Esophagus (tissue), 2 donors: Measurements from ENCODE around the gene PTGES3. TPM values are rescaled to one million over a fixed set of nuclear protein-coding genes. Genes with fewer than 3 reads are reported as not detected.
"Not testable (repeated sequence)": the region's sequence is repeated elsewhere in the genome, so short reads cannot be mapped to it uniquely, and the experiment has no call there.

Experiments
- H3K27ac ChIP-seq, 2 donors: one replicate each; pipeline ENCODE4 v1.5.1; 2013; ENCODE audit warnings: low read depth in 2 of 2, mild to moderate bottlenecking in 2 of 2, inconsistent platforms in 1 of 2, low read length in 1 of 2, moderate library complexity in 1 of 2
- H3K27me3 ChIP-seq, 2 donors: one replicate each; pipeline ENCODE4 v1.6.1; 2013; ENCODE audit warnings: low read length in 2 of 2, control low read depth in 1 of 2, mild to moderate bottlenecking in 1 of 2; ENCODE audit not compliant: insufficient read depth in 2 of 2, control insufficient read depth in 1 of 2
- H3K36me3 ChIP-seq, 2 donors: one replicate each; pipeline ENCODE4 v1.6.1; 2013; ENCODE audit warnings: low read length in 1 of 2; ENCODE audit not compliant: control insufficient read depth in 2 of 2, insufficient read depth in 2 of 2
- H3K4me1 ChIP-seq, 2 donors: one replicate each; pipeline ENCODE4 v1.6.1; 2013; ENCODE audit warnings: low read length in 1 of 2; ENCODE audit not compliant: control insufficient read depth in 2 of 2, insufficient read depth in 2 of 2
- H3K4me3 ChIP-seq, 2 donors: one replicate each; pipeline ENCODE4 v1.5.1; 2013; ENCODE audit warnings: low read length in 2 of 2, mild to moderate bottlenecking in 2 of 2, low read depth in 1 of 2, moderate library complexity in 1 of 2
- H3K9me3 ChIP-seq, 2 donors: one replicate each; pipeline ENCODE4 v1.6.1; 2013; ENCODE audit warnings: mild to moderate bottlenecking in 2 of 2, low read depth in 1 of 2, low read length in 1 of 2, moderate library complexity in 1 of 2; ENCODE audit not compliant: control insufficient read depth in 2 of 2, insufficient read depth in 1 of 2
- WGBS, 2 donors: extraction: QIAGEN DNeasy Blood & Tissue Kit; methylation state at CpG; one replicate each; pipeline ENCODE4 v1.1.7; 2013; 5-methylcytosine and 5-hydroxymethylcytosine counted together
- polyA plus RNA-seq, 2 donors: library from polyadenylated mRNA; stranded (reverse); fragments of 200-250 nt; gene quantifications; one replicate each; pipeline ENCODE4 v1.2.3, GENCODE V29; 2013
- donor health status: healthy with polysubstance abuse.
- donor health status: Bipolar disorder and iron deficiency.

The PTGES3 gene, protein sequence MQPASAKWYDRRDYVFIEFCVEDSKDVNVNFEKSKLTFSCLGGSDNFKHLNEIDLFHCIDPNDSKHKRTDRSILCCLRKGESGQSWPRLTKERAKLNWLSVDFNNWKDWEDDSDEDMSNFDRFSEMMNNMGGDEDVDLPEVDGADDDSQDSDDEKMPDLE
- polyA plus RNA-seq = 100 to 1,000 TPM in 1 of 2 donors, 10 to 100 TPM in 1; 65.7 to 123 TPM

DNA sequence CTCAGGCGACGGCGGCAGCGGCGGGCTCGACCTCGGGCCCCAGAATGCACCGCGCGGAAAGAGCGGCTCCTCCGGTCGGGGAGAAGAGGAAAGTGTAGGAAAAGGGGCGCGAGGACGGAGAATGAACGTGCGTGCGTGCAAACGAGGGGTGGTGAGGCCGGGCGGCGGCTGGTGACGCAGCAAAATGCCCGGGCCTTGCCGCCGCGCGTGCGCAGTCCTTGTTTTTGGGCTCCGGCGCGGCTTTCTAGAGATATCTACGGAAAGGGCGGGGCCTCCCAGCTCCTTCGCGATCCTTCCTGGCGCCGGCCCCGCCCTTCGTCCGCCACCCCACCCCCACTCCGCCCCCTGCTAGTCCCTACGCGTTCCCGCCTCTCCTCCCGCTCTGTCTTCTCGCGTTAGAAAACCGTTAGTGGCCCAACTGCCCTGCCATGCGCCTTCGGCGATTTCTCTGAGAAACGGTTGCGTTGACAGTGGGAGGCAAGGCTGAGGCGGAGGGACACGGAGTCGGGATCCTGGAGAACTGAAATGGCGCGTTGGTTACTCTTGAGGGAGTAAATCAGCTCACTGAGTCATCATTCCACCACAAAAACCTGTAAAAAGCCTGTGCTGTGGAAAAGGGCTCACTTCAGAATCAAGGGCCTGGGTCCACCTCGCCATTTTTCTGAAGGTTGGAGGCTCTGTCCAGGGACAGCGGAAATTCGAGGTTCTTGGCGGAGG, at the start of gene PTGES3:
Gene PTGES3, minus strand, starts transcription at position 156 of the 717 bp plus-strand sequence. CDS start 285 bp downstream, outside the sequence.
- H3K9me3 ChIP-seq = no peaks in the 10 kb centered on the region
- peak within 1 kb of the TSS; percentile 96 to 100 for H3K27ac ChIP-seq
- no peaks in the 10 kb centered on the region for H3K36me3 ChIP-seq
- WGBS, 2 donors = 0 to 1% methylated on average over 61 to 64 of the region's 64 CpGs
- H3K4me1 ChIP-seq = no peaks in the 10 kb centered on the region
- H3K4me3 ChIP-seq = peak within 1 kb of the TSS; percentile 90 to 96
- no peaks in the 10 kb centered on the region for H3K27me3 ChIP-seq

DNA sequence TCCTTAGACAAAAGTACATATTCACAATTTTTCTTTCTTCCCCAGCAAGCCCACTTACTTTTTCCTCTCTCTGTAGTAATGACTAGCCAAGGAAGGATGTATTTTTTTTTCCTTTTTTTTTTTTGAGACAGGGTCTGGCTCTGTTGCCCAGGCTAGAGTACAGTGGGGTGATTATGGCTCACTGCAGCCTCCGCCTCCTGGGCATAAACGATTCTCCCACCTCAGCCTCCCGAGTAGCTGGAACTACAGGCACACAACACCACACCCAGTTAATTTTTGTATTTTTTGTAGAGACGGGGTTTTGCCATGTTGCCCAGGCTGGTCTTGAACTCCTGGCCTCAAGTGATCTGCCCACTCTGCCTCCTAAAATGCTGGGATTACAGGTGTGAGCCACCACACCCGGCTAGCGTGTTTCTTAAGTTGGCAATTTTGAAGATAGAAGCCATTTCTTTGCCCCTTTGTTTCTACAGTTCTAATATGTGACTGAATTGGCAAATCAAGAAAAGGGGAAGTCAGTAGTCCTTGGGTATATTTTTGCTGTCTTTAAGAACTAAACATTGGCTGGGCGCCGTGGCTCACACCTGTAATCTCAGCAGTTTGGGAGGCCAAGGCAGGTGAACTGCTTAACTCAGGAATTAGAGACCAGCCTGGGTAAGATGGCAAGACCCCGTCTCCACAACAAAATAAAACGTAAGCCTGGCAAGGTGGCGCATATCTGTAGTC, 40.2 kb upstream of the PTGES3 start:
- H3K27me3 ChIP-seq = no peaks in the 10 kb centered on the region
- H3K4me3 ChIP-seq = no peak overlapping the region
- WGBS, 2 donors = 95% methylated on average over 11 of the region's 11 CpGs
- no peaks in the 10 kb centered on the region for H3K4me1 ChIP-seq
- no peaks in the 10 kb centered on the region for H3K9me3 ChIP-seq
- no peak overlapping the region for H3K27ac ChIP-seq
- peaks cover 0 to 5% of the 10 kb centered on the region in 2 donors for H3K36me3 ChIP-seq

DNA sequence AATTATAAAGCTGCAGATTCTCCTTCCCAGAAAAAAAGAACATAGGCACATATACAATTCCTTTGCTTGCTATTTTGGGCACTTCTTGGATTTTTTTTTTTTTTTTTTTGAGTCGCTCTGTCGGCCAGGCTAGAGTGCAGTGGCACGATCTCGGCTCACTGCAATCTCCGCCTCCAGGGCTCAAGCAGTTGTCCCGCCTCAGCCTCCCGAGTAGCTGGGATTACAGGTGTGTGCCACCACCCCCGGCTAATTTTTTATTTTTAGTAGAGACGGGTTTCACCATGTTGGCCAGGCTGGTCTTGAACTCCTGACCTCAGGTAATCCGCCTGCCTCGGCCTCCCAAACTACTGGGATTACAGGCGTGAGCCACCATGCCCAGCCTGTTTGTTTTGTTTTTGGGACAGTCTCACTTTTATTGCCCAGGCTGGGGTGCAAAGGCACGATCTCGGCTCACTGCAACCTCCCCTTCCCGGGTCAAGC, 38.2 kb upstream of the PTGES3 start:
- 90 to 93% methylated on average over 15 of the region's 15 CpGs for WGBS, 2 donors
- not testable (repeated sequence) for H3K9me3 ChIP-seq, H3K36me3 ChIP-seq, H3K27me3 ChIP-seq, H3K4me1 ChIP-seq, H3K4me3 ChIP-seq
- H3K27ac ChIP-seq = peak overlapping the region; percentile 19 to 91

DNA sequence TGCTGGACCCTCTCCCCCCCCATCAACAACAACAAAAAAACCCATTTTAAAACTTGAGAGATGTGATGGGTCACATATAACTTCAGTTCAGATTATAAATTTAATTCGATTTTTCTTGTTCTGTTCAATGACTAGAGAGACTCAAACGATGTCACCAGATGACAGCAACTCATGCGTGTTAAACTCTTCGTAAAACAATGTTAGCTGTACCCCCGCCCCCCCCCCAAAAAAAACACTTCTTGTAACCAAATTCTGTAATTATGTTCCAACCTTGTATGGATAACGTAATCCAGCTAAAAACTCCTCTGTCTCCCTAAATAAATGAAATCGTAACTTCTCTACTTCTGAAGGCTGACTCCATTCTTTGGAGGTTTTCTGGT, 37.6 kb upstream of the PTGES3 start:
- Histone ChIP-seq H3K4me1 (peaks cover 0 to 6% of the 10 kb centered on the region in 2 donors), H3K27ac (peak overlapping the region; percentile 91 to 98), H3K9me3 (no peaks in the 10 kb centered on the region), H3K27me3 (no peaks in the 10 kb centered on the region), H3K4me3 (peak overlapping the region in 1 of 2 donors; percentile 96), H3K36me3 (peaks cover 0 to 8% of the 10 kb centered on the region in 2 donors)
- 26 to 30% methylated on average over 7 of the region's 7 CpGs for WGBS, 2 donors

DNA sequence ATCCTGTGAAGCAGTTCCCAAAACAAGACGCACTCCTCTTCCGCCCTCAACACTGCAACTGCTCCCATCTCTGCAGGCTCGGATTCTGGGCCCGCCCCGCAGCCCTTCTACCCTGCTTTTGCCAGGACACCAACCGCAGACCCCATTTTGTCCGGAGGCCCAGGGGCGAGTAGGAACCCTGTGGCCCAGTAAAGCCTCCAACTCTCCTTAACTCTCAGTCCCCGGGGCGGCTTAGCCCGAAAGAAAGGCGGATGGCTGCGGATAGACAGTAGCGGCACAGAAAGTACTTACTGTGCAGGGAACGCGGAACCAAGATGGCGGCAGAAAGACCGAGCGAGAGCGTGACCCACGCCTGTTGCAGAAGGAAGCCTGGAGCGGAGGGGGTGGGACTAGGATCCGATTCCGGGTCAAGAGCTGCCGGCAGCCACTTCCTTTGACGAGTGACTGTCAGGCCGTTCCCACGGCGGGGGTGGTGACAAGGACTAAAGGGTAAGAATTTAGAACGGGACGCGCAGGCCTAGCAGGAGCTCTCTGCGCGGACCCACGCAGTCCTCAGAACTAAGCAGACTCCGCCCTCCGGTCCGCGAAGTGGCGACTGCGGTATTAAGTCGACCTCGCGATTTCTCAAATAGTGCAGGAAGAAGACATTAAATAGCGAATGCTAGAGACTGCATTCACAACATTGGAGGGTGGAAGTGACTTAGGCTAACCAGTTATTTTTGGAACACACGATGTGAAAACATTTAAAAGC, 37.1 kb upstream of the PTGES3 start, which contains the start of gene NACA:
Gene NACA, minus strand, starts transcription at position 328 of the 751 bp plus-strand sequence. CDS start 778 bp downstream, outside the sequence.
- peak within 1 kb of the TSS; percentile 91 to 98 for H3K27ac ChIP-seq
- H3K4me1 ChIP-seq = peaks cover 0 to 10% of the 10 kb centered on the region in 2 donors
- H3K27me3 ChIP-seq = no peaks in the 10 kb centered on the region
- H3K9me3 ChIP-seq = no peaks in the 10 kb centered on the region
- peaks cover 0 to 8% of the 10 kb centered on the region in 2 donors for H3K36me3 ChIP-seq
- peak within 1 kb of the TSS; percentile 78 to 96 for H3K4me3 ChIP-seq
- WGBS, 2 donors = 0% methylated on average over 46 of the region's 46 CpGs

DNA sequence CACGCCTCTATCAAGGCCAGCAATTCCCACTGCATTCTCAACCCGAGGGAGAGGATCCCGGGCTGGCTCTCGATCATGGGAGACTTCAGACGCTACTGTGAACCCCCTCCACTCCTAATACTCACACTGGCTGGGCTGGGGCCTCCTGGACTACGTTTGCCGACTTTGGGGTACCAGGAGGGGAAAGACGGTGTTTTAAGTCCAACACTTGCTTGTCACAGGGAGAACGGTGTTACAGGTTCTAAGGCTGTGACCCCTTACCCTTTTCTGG, 36.6 kb upstream of the PTGES3 start:
- H3K36me3 ChIP-seq = peaks cover 0 to 8% of the 10 kb centered on the region in 2 donors
- peaks cover 0 to 10% of the 10 kb centered on the region in 2 donors for H3K4me1 ChIP-seq
- no peaks in the 10 kb centered on the region for H3K9me3 ChIP-seq
- peak overlapping the region; percentile 78 to 96 for H3K4me3 ChIP-seq
- peak overlapping the region; percentile 91 to 98 for H3K27ac ChIP-seq
- H3K27me3 ChIP-seq = no peaks in the 10 kb centered on the region
- WGBS, 2 donors = 0 to 1% methylated on average over 9 of the region's 9 CpGs

DNA sequence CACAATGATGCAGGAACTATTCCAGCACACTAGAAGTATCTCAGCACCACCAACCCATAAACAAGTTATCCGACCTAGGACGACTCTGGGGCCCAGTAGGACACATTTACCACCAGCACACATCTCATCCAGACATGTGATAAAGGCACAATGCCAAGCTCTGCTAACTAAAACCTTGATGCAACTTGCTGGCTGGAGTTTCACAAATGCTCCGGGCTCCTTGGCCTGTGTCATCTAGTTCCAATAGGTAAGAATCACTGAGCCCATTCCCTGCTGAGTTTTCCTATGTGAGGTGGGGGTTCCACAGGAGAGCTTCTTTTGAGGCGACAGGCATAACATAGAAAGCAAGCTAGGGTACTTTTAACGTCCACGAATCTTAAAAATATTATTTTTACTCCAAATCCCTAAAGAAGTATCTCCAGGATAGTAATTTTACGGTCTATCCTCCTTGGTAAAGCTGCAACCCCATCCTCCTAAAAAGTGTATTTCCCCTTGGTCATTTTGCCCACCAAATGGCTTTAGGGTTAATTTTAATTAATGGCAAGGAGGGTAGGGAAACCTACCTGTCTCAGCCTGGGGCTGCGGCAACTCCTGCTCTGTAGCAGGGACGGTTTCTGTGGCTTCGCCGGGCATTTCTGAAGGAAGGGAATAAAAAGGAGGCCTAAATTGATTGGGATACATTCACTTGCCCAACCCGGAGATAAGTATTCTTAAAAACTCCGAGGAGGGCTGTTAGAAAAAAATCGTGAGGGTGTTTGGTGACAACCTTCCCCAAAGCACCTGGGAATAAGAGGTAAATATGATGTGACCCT, 36.0 kb upstream of the PTGES3 start:
- Histone ChIP-seq H3K36me3 (peaks cover 0 to 5% of the 10 kb centered on the region in 2 donors), H3K4me1 (peaks cover 0 to 12% of the 10 kb centered on the region in 2 donors), H3K27me3 (no peaks in the 10 kb centered on the region), H3K4me3 (peak overlapping the region; percentile 78 to 96), H3K9me3 (no peaks in the 10 kb centered on the region), H3K27ac (peak overlapping the region; percentile 91 to 98)
- 1% methylated on average over 14 of the region's 14 CpGs for WGBS, 2 donors

DNA sequence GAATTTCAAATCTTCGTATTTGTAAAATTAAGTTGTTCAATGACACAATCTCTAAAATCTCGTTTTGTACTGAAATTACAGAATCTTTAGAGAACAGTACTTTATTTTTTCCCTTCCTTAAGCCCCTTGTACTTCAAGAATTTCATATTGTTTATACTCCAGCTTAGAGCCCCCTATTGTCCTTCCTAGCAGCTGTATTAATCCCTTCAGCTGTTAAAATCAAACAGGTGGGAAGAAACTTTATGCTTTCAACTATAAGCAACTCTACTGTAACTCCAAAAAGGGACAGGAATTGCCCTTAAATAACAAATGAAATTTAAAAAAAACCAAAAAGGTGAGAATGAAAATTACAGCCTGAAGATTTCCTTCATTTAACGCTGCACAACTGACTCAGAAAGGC, 35.3 kb upstream of the PTGES3 start:
- Histone ChIP-seq H3K4me3 (peak overlapping the region in 1 of 2 donors; percentile 96), H3K27me3 (no peaks in the 10 kb centered on the region), H3K36me3 (peaks cover 0 to 9% of the 10 kb centered on the region in 2 donors), H3K9me3 (no peaks in the 10 kb centered on the region), H3K27ac (no peak overlapping the region), H3K4me1 (peaks cover 5 to 16% of the 10 kb centered on the region in 2 donors)
- WGBS, 2 donors = 29 to 38% methylated on average over 3 of the region's 3 CpGs
